Measurements from ENCODE around the gene SOST.
A peak's percentile ranks its signal among the peaks of the same experiment; 100 is the strongest.

Gene SOST

DNA sequence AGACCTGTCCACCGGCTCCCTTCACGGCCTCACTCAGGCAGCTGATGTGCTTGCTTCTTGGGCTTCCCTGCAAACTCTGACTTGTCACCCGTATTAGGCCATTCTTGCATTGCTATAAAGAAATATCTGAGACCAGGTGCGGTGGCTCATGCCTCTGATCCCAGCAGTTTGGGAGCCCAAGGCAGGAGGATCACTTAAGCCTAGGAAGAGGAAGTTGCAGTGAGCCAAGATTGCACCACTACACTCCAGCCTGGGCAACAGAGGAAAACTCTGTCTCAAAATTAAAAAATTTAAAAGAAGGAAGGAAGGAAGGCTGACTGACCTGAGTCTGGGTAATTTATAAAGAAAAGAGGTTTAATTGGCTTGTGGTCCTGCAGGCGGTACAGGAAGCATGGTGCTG is 17.0 kb downstream of the SOST start:
- DNase-seq (ENCODE audit: low read depth in 2 of 2): no peak

DNA sequence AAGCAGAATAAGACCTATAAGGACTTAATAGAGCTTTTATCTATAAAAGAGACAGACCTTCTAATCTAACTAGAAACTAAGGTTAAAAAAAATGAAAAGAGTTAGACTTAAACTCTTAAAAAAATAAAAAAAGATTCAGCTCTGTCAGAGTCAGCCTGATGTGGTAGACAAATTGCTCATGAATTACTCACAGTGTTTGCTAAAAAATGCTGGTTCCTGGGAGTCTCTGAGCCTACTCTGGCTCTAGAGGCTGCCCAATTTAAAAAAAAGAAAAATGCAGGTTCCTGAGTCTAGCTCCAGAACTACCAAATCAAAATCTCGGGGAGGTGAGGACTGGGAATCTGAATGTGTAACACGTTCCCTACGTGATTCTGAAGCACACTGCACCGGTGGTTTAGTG is 18.1 kb downstream of the SOST start:
- DNase-seq (ENCODE audit: low read depth in 2 of 2): no peak

DNA sequence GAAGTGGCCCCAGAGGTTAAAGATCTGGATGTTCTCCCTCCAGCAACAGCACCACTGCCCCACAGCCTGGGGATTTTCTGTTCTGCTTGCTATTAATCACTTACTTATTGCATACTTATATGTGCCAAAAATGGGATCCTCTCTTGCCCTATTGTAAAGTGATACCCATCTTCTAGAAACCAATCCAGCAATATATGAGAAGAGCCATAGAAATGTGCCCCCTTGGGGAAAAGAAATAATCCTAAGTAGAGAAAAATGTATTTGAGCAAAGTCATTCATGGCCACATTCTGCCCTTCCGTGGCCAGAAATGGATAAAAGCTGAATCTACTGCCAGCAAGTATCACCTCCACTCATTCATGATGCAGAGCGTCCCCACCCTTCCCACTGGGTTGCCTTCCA is 20.9 kb downstream of the SOST start:
- DNase-seq (ENCODE audit: low read depth in 2 of 2): no peak

DNA sequence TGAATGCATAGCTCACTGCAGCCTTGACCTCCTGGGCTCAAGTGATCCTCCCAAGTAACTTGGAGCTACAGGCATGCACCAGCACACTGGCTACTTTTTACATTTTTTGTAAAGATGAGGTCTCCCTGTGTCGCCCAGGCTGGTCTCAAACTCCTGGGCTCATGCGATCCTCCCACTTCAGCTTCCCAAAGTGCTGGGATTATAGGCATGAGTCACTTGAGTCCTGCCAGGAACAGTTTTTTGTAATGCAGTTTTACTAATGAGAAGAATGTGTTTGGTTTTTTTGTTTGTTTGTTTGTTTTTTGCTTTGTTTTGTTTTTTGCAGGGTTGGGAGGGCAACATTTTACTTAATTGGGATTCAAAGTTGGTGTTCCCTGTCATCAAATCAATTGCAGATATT is 22.2 kb downstream of the SOST start:
- DNase-seq (ENCODE audit: low read depth in 2 of 2): no peak

DNA sequence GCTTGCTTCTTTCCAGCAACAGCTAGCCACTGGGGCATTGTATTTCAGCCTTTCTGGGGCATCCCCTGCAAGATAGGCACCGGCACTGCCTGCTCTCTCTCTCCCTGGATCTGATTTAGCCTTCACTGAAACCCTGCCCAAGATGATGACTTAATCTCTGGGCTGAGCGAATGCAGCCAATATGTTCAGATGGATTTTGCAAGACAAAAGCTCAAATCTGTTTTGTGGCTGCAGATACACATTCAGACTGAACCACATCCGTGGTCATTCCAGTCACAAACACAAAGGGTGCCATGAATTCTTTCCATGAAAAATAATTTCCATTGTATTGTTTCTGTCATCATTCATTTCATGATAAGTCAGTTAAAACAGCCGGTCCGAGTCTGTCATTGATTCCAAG is 24.2 kb downstream of the SOST start:
- peak; percentile 80 to 81 for DNase-seq (ENCODE audit: low read depth in 2 of 2)

DNA sequence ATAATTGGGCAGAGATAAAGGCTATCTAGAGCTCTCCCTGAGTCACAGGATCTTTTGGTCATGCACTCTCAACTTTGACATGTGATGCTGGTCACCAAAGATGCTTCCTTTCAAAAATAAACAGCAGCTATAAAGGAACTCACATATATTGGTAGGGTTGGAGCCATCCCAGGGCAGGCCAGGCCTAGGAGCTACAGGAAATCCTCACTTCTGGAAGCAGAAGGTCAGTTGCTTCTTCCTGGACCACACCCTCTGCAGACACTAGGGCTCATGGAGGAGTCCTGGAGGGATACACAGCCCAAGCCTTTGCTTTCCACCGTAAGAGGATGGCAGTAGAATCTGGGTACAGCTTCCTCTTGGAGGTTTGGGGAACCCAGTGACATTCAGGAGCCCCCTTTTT is 24.6 kb downstream of the SOST start:
- DNase-seq (ENCODE audit: low read depth in 2 of 2): no peak

DNA sequence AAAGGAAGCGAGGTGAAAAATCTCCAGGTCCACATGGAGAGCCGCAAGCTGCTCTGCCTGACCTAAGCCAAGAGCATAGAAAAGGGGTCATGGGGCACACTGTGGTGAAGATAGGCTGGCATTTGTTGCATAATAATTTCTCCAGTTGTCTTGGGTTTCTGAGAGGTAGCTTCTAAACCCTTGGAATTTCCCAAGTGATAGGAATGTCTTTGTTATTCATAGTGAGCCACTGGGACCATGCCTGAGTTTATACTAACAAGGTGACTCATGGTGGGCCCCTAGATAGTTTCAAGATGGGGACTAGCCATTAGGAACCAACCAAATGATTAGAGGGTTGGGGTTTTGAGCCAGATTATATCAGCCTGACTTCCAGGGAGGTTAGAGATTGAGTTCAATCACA is 25.6 kb downstream of the SOST start:
- peak; percentile 83 to 85 for DNase-seq (ENCODE audit: low read depth in 2 of 2)

DNA sequence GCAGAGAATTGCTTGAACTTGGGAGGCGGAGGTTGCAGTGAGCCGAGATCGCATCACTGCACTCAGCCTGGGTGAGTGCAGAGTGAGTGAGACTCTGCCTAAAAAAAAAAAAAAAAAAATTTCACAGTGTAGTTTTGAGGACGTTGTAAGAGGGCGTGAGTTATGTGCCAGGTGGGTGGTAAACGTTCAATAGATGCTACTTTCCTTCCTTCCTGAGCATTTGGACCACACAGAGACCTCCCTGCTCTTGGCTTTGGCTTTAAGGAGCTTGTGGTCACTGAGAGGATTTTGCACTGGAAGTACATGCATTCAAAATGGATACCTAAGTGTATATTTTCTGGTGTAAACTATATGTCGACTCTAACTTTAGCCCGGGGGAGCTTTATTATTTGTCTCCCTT is 30.5 kb downstream of the SOST start:
- DNase-seq (ENCODE audit: low read depth in 2 of 2): no peak

DNA sequence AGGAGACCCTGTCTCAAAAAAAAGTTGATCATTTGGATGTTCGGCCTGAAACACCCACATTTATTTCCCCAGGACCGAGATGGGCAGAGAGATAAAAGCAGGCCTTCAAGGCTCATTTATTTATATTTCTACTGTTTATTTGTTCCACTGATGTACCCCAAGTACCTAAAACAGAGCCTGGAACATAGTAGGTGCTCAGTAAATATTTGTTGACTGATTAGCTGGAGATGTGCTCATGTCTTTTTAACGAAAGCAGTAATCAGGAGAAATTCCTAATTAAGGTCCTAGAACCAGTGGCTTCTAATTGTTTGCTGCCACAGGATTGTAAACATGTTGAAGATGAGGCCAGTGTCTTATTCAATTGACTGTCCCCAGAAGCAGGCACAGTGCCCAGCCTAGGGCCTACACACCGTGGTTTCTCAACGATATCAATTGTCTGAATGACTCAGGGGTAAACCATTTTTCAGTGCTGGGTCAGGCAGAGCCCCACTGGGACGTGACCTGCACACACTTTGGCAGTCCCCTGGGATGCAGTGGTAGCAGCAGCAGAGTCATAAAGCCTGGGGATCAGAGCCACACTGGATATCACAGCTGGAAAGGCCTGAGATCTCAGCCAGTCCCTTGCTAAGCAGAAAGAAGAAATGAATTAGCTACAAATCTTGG is 34.8 kb downstream of the SOST start:
- peak in 1 of 2 experiments; percentile 40 for DNase-seq (ENCODE audit: low read depth in 2 of 2)

DNA sequence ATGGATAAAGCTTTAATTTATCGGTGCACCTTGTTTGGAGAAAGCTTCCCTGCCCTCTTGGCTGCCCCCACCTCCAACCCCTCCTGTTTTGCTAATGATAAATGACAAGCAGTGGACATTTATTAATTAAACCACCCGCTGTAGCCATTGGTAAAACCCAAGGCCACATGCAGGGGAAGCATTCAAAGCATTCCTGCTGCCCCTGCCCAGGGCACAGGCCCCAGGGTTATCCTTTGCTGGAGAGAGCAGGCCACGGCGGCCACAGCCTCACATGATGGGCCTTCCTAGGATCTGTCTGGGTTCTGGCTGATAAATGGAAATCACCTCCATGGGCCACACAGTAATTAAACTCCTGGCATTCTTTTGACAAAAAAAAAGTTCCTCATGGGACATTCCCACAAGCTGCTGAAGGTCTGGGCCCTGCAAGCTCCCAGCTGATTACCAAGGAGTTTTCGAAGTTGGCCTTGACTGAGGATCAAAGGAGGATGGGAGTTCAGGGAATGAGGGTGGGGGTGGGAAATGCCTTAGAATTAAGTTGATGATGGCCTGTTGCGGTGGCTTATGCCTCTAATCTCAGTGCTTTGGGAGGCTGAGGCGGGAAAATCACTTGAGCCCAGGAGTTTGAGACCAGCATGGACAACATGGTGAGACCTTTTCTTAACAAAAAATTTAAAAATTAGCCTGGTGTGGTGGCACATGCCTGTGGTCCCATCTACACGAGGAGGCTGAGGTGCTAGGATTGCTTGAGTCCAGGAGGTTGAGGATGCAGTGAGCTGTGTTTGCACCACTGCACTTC is 35.5 kb downstream of the SOST start:
- no peak for DNase-seq (ENCODE audit: low read depth in 2 of 2)

DNA sequence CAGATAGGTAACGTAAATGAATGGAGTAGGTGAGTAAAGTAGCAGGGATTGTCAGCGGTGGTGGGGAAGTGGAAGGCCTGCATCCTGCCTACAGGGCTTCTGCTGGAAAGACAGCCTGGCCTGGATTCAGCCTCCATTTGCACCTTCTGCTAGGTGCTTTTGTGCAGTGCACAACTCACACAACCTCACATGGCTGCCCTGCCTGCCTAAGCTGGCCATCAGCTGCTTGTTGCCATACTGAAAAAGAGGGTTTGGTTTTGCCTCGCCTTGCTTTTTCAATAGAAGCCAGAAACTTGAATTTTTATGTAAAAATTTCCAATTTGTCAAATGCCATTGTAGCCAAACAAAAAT is 36.3 kb downstream of the SOST start:
- DNase-seq (ENCODE audit: low read depth in 2 of 2): no peak

DNA sequence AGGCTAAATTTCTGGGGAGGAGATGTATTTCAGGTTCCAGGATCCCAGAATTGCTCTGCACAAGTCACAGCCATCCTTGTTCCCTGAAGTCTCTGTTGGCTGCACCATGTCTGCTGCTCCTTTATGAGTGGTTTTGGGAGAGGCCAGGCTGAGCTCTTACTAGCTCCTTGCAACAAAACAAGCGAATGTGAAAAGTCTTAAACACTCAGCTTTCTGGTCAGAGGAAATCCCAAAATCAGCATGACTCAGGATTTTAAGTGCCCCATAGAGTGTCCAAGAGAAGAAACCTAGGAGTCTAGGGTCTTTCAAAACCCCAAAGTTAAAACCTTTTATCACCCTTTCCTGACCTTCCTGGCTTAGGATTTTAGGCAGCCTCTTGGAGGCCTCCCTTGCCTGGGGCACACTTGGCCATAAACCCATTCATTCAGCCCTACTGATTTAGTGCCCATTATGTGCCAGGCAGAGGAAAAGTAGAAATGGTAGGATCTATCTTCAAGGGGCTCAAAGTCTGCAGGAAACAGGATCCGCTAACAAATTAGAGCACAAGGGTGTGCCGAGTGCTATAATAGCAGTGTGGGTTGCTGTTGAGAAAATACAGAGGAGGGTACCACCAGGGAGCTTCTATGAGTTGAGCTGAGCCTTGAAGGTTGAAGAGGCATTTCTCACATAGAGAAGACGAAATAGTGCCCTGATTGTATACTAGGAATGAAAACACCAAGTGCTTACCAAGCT is 36.9 kb downstream of the SOST start:
- no peak for DNase-seq (ENCODE audit: low read depth in 2 of 2)

DNA sequence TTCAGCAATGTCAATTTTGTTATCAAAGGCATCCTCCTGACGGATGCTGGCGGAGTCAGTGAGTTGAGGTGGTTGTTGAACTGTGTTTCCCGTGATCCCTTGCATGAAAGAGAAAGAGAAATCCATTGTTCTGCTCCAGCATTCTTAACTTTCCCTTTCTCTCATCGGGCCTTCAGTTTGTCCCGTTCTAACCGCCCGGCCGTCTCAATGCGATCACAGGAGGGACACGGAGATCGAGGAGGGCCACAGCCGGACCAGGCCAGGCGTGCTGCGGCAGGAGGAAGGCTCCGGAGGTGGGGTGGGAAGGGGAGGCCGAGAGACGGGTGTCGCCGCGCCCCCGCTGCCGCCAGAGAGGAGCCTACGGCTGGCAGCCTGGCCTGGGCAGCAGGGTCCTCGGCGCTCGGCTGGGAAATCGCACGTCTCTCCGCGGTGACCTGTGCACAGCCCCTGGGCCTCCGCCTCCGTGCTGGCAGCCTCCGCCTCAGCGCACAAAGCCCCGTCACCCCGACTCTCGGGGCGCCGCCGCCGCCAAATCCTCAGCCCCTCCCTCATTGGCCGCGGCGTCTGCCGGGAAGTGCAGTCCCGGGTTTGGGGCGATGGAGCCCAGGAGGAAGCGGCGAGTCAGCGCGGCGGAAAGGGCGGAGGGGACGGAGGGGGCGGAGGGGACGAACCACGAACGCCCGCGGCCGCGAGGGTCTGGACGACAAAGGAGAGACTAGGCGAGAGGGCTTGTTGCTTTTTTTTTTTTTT is 38.1 kb downstream of the SOST start:
- no peak for DNase-seq (ENCODE audit: low read depth in 2 of 2)

DNA sequence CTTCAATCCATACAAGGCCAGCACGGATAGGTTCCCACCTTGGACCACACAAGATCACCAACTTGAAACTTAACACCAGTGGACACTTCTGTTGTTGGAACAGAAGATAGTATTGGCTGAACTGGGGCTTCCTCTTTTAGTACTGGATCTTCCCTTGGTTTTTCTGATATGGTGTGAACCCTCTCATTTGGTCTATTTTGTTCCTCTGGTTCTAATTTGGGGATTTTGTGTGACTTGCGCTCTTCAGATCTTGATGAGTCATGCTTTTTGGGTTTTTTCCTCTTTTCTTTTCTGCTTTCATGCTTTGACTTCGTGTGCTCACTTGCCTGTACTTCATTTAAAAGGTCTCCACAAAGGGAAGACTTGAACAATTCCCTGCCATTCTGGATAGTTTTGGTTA is 39.0 kb downstream of the SOST start:
- DNase-seq (ENCODE audit: low read depth in 2 of 2): no peak

DNA sequence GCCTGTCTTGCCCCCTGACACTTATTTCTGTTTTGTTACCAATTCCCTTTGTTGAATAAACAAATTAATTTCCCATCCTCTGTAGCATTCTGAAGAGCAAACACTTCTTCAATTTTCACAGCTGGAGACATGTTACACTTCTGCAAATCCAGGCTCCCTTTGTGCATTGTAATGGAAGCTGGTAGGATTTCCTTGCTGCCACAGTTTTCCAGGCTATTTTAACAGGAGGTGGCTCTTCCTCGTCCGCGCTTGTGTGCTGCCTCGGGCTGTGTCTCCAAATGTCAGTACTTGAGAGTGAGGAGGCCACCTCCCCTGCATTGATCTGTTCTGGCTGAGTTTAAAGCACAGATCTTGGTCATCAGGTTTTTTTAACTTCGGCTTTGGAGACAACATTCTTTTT is 40.0 kb downstream of the SOST start:
- DNase-seq (ENCODE audit: low read depth in 2 of 2): no peak

DNA sequence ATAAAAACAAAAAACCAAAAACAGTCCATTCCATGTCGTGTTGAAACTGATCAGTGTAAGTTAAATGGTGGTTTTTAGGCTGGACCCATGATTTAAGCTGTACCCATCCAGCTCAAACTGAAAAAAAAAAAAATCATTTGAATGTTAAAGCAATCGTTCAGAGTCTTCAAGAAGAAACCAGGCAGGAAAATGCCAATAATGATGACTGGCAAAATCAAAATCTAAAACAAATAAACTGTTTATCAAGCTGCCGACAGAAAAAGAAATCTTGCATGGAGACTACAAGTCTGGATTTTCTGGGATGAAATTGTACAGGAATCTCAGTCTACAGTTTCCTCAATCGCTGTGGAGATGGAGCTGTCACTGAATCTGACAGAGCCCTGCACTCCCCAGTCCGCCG is 40.7 kb downstream of the SOST start:
- no peak for DNase-seq (ENCODE audit: low read depth in 2 of 2)

DNA sequence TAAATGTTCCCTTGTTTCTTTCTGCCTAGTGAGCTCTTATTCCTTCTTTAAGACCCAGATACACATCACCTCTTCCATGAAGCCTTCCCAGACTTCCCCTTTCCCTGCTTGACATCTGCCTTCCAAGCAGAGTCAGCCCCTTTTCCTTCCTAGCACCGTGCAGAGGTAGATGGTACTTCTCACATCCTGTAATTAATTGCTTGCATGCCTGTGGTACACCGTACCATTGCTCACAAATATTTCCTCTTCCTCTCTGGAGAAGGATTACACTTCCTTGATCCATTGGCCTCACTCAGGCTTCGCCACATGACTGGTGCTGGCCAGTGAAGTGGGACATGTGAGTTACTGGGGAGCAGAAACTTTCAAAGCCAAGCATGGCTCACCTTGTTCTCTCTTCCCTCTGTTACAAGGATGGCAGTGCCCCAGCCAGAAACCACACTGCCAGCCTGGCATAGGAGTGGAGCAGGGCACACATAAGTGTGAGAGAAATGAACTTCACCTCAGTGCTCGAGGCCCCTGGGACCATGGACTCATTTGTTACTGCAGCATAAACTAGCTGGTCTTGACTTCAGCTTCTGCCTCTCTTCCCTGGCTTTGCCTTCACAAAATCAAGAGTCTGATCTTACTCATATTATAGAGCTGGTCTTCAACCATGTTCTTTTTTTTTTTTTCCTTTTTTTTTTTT is 44.0 kb downstream of the SOST start:
- DNase-seq (ENCODE audit: low read depth in 2 of 2): no peak

DNA sequence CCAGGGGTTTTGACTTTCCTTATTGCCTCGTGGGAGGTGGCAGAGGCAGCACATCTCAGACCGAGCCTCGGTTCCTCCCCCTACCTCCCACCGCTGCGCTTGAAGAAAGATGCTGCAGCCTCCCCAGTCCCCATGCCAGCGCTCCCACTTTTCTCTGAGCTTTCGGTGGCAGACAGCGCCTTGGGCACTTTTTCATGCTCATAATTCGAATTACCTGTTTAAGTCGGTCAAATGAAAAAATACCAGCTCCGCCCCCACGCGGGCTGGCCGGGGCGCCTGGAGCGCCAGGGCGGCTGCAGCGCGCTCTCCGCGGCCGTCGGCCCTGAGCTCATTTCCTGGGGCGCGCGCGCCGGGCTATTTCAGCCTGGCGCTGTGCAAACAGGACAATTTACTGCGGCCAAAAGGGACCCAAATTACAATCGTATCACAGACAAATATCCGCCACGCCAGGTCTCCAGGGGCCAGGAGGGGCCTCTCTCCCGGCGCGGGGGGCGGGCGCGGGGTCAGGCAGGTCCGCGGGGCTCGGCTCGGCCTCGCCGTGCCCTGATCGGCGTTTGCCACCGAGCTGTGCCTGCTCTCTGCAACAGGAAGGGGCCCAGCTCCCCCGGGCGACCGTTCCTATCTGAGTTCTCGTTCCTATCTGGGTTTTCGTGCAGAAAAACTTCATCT is 45.0 kb downstream of the SOST start:
- DNase-seq (ENCODE audit: low read depth in 2 of 2): no peak

DNA sequence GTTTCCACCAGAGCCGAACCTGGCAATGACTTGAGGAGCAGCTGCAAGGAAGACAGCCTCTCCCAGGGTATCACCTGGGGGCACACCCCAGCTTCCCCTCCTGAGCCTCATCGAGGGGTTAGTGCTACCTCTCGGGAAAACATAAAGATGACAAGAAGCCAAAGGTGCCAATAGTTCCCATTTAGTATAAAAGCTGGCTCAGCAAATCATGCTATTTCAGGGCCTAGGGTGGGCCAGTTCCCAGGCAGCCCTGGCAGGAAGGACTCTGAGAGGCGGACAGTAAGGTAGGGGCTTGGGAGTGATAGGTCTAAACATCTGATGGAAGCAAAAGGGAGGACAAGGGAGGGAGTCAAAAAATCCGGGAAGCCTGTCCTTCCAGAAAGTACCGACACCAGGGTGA is 46.2 kb downstream of the SOST start:
- DNase-seq (ENCODE audit: low read depth in 2 of 2): no peak

DNA sequence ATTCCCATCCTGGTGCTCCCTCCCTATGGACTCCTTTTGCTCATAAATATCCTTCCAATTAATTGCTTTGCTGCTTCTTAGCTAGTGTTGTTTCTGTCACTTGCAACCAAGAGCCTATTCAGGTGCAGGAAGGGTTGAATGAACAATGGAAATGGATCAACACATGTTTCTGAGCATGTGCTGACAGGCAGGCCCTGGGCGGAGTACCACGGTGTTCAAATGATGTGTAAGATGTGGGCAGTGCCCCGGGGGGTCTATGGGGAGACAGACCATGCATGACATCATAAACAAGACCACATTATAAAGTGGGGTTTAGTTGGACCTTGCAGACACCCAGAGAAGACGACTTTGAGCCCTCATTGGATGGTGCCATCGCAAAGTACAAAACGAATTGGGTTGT is 48.5 kb downstream of the SOST start:
- no peak for DNase-seq (ENCODE audit: low read depth in 2 of 2)

DNA sequence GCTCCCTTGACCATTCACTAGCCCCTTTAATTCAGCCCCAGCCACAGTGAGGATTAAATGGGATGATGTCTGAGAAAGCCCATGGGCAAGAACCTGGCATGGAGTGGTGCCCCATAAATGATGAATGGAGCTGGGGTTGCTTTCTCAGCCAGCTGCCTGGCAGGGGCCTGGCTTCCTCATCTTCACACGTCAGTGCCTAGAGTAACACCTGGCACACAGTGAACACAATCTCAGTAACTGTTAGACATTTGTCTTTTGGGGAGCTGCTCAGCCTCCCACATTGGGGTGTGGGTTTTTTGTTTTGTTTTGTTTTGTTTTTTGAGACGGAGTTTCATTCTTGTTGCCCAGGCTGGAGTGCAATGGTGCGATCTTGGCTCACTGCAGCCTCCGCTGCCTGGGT is 49.4 kb downstream of the SOST start:
- no peak for DNase-seq (ENCODE audit: low read depth in 2 of 2)
